Keratinocyte (primary cell): ENCODE data around the gene IGFBP4.

Source experiments
- CTCF ChIP-seq, 3 experiments: IDR thresholded peaks in 1 of 3; conservative IDR thresholded peaks in 1 of 3; optimal IDR thresholded peaks in 1 of 3; 2 replicates in 2 of 3; 3 replicates in 1 of 3; pipeline versions ENCODE3 to v1.5.1; 2011; ENCODE audit warnings: low read length in 3 of 3, mild to moderate bottlenecking in 3 of 3, moderate library complexity in 2 of 3, control low read depth in 1 of 3, inconsistent platforms in 1 of 3; ENCODE audit not compliant: insufficient read depth in 2 of 3; ENCODE audit errors: extremely low read depth in 1 of 3
- EZH2 ChIP-seq: IDR thresholded peaks from one replicate; pipeline ENCODE4 v1.6.1; 2012; ENCODE audit warnings: inconsistent platforms, mild to moderate bottlenecking, low read length, moderate library complexity

- TF ChIP-seq CTCF (optimal IDR thresholded peaks at IDR 0.05 in 1 of 3, IDR thresholded peaks at IDR 0.05 in 1 of 3, conservative IDR thresholded peaks at IDR 0.05 in 1 of 3; ENCODE audit: extremely low read depth in 1 of 3, insufficient read depth in 2 of 3, low read length in 3 of 3) (no peak), EZH2 (no peak)
These were observed 16.2 kb upstream of the IGFBP4 start for GRCh38 chr17:40427002-40427491.
